ENCODE measurements around the gene NAT14. TPM values are rescaled to one million over a fixed set of nuclear protein-coding genes. Genes with fewer than 3 reads are reported as not detected.

NAT14 gene
- total RNA-seq, 4 donors from 2014 or later: 1.3 to 4.3 (median 2.9) TPM

DNA sequence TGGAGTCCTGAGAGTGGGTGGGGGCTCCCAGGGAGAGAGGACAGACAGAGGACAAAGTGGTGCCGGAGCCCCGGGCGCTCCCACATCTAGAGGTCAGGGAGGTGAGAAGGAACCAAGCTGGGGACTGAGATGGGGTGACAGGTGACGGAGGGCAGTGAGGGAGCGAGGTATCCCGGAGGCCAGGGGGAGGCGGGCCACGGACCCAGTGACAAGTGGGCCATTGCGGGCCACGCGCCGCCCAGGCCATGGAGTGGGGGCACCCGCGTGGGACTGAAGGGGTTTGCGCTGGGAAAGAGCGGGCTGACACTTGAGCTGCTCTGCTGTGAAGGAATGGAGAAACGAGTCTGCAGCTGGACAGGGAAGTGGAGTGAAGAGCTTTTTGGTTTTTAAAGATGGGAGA lies 5.9 kb upstream of the NAT14 start:
- Histone ChIP-seq H3K9me3 (no peaks in the 10 kb centered on the region), H3K27me3 (no peaks in the 10 kb centered on the region), H3K27ac (no peak overlapping the region), H3K36me3 (peaks cover 0 to 34% (median 21%) of the 10 kb centered on the region in 3 donors), H3K4me3 (no peak overlapping the region), H3K4me1 (peaks cover 21 to 43% (median 23%) of the 10 kb centered on the region in 3 donors)
- no peak for DNase-seq
- TF ChIP-seq POLR2A (IDR thresholded peaks at IDR 0.05): no peak
- TF ChIP-seq, protein P1, sequence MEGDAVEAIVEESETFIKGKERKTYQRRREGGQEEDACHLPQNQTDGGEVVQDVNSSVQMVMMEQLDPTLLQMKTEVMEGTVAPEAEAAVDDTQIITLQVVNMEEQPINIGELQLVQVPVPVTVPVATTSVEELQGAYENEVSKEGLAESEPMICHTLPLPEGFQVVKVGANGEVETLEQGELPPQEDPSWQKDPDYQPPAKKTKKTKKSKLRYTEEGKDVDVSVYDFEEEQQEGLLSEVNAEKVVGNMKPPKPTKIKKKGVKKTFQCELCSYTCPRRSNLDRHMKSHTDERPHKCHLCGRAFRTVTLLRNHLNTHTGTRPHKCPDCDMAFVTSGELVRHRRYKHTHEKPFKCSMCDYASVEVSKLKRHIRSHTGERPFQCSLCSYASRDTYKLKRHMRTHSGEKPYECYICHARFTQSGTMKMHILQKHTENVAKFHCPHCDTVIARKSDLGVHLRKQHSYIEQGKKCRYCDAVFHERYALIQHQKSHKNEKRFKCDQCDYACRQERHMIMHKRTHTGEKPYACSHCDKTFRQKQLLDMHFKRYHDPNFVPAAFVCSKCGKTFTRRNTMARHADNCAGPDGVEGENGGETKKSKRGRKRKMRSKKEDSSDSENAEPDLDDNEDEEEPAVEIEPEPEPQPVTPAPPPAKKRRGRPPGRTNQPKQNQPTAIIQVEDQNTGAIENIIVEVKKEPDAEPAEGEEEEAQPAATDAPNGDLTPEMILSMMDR (IDR thresholded peaks at IDR 0.05): no peak
- 84 to 88% methylated on average over 12 to 17 of the region's 17 CpGs for WGBS, 2 donors
- intact Hi-C loops (cut with DNase I): no loop called here

- H3K27me3 ChIP-seq: no peaks in the 10 kb centered on the region
- no peak for DNase-seq
- peaks cover 27 to 43% (median 28%) of the 10 kb centered on the region in 3 donors for H3K4me1 ChIP-seq
- 67% methylated on average over 14 of the region's 15 CpGs for WGBS, 2 donors
- H3K27ac ChIP-seq: no peak overlapping the region
- no peak for TF ChIP-seq POLR2A (IDR thresholded peaks at IDR 0.05)
- TF ChIP-seq, protein P1 (IDR thresholded peaks at IDR 0.05): no peak
- H3K9me3 ChIP-seq: no peaks in the 10 kb centered on the region
- H3K4me3 ChIP-seq: no peak overlapping the region
- peaks cover 0 to 37% (median 21%) of the 10 kb centered on the region in 3 donors for H3K36me3 ChIP-seq
- intact Hi-C loops (cut with DNase I): no loop called here
Observed at GRCh38 chr19:55479451-55480230, 5.3 kb upstream of the NAT14 start.

GRCh38 chr19:55481148-55481793 lies 3.7 kb upstream of the NAT14 start:
- Histone ChIP-seq H3K27ac (no peak overlapping the region), H3K4me1 (peaks cover 28 to 44% (median 36%) of the 10 kb centered on the region in 3 donors), H3K36me3 (peaks cover 0 to 37% (median 21%) of the 10 kb centered on the region in 3 donors), H3K4me3 (no peak overlapping the region), H3K9me3 (no peaks in the 10 kb centered on the region), H3K27me3 (no peaks in the 10 kb centered on the region)
- TF ChIP-seq, protein P1 (IDR thresholded peaks at IDR 0.05): no peak
- TF ChIP-seq POLR2A (IDR thresholded peaks at IDR 0.05): no peak
- WGBS, 2 donors: 90 to 93% methylated on average over 14 to 26 of the region's 52 CpGs
- intact Hi-C loops (cut with DNase I): no loop called here
- DNase-seq: no peak

DNA sequence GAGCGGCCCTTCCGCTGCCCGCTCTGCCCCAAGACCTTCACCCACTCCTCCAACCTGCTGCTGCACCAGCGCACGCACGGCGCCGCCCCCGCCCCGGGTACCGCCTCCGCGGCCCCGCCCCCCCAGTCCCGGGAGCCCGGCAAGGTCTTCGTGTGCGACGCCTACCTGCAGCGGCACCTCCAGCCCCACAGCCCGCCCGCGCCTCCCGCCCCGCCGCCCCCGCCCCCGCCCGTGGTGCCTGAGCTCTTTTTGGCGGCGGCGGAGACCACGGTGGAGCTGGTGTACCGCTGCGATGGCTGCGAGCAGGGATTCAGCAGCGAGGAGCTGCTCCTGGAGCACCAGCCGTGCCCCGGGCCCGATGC lies 3.2 kb upstream of the NAT14 start:
- Histone ChIP-seq H3K4me3 (no peak overlapping the region), H3K9me3 (no peaks in the 10 kb centered on the region), H3K27ac (no peak overlapping the region), H3K27me3 (no peaks in the 10 kb centered on the region), H3K36me3 (peaks cover 0 to 37% (median 21%) of the 10 kb centered on the region in 3 donors), H3K4me1 (peaks cover 33 to 49% (median 41%) of the 10 kb centered on the region in 3 donors)
- no peak for TF ChIP-seq POLR2A (IDR thresholded peaks at IDR 0.05)
- DNase-seq: no peak
- intact Hi-C loops (cut with DNase I): no loop called here
- WGBS, 2 donors: 100% methylated on average over 3 of the region's 40 CpGs; no CpG with 5 or more reads in 1 of the 2 donors

GRCh38 chr19:55482156-55482961 lies 2.6 kb upstream of the NAT14 start:
- peaks cover 38 to 50% (median 45%) of the 10 kb centered on the region in 3 donors for H3K4me1 ChIP-seq
- peaks cover 0 to 37% (median 21%) of the 10 kb centered on the region in 3 donors for H3K36me3 ChIP-seq
- no peak overlapping the region for H3K27ac ChIP-seq
- TF ChIP-seq, protein P1 (IDR thresholded peaks at IDR 0.05): no peak
- no peak for TF ChIP-seq POLR2A (IDR thresholded peaks at IDR 0.05)
- no peak overlapping the region for H3K4me3 ChIP-seq
- no peaks in the 10 kb centered on the region for H3K9me3 ChIP-seq
- DNase-seq: no peak
- intact Hi-C loops (cut with DNase I): no loop called here
- 93% methylated on average over 3 of the region's 83 CpGs; no CpG with 5 or more reads in 1 of the 2 donors for WGBS, 2 donors
- no peaks in the 10 kb centered on the region for H3K27me3 ChIP-seq

Measured in esophagus squamous epithelium (tissue), 5 donors.